ENCODE measurements around the gene ATP2C1. TPM values are rescaled to one million over a fixed set of nuclear protein-coding genes. Genes with fewer than 3 reads are reported as not detected.

Gene ATP2C1
- total RNA-seq, 1 donor from 2014 or later, result 161 TPM

DNA sequence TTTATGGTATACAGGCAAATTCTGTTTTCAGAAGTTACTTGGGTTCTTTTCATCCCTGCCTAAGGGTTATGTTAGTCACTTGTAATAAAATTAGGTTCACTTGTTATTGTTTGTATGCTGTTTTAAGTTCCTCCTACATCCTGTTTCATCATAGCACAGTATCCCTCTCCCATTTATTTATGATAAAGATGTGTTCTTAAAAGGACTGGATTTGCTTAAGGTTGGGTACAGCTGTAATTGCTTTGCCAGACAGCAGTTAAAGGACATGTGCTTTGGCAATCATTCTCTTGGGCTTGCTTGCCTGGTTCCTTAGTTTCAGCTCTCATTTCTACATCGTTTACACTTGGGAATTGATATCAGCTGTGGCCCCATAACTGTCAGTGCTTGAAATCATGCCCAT is 11.7 kb downstream of the ATP2C1 start:
- H3K27ac ChIP-seq, result no peak overlapping the region
- H3K4me2 ChIP-seq, result no peak overlapping the region
- H2AFZ ChIP-seq (replicated peaks), result no peak overlapping the region
- TF ChIP-seq EZH2phosphoT487 (IDR thresholded peaks at IDR 0.05) (no peak), EZH2 (IDR thresholded peaks at IDR 0.05) (no peak)
- TF ChIP-seq, protein P1, sequence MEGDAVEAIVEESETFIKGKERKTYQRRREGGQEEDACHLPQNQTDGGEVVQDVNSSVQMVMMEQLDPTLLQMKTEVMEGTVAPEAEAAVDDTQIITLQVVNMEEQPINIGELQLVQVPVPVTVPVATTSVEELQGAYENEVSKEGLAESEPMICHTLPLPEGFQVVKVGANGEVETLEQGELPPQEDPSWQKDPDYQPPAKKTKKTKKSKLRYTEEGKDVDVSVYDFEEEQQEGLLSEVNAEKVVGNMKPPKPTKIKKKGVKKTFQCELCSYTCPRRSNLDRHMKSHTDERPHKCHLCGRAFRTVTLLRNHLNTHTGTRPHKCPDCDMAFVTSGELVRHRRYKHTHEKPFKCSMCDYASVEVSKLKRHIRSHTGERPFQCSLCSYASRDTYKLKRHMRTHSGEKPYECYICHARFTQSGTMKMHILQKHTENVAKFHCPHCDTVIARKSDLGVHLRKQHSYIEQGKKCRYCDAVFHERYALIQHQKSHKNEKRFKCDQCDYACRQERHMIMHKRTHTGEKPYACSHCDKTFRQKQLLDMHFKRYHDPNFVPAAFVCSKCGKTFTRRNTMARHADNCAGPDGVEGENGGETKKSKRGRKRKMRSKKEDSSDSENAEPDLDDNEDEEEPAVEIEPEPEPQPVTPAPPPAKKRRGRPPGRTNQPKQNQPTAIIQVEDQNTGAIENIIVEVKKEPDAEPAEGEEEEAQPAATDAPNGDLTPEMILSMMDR (IDR thresholded peaks at IDR 0.05), result no peak
- no peak overlapping the region for H3K4me3 Mint-ChIP-seq
- H3K36me3 ChIP-seq, result no peaks in the 10 kb centered on the region
- H3K4me1 Mint-ChIP-seq, result no peaks in the 10 kb centered on the region
- no peak for DNase-seq (ENCODE audit: low spot score)
- peaks cover 12% of the 10 kb centered on the region for H3K36me3 Mint-ChIP-seq
- no peaks in the 10 kb centered on the region for H3F3A ChIP-seq (ENCODE audit: low read depth)
- no peak overlapping the region for H3K4me3 ChIP-seq
- H3K9ac ChIP-seq, result no peak overlapping the region
- peaks cover 14% of the 10 kb centered on the region for H3K4me1 ChIP-seq
- H3K9me3 Mint-ChIP-seq, result peaks cover 3% of the 10 kb centered on the region
- no peak overlapping the region for H3K27ac Mint-ChIP-seq
- H4K20me1 ChIP-seq (ENCODE audit: low read depth), result peaks cover 49% of the 10 kb centered on the region
- no peaks in the 10 kb centered on the region for H3K27me3 Mint-ChIP-seq (ENCODE audit: insufficient read depth, low read depth)
- peaks cover 94% of the 10 kb centered on the region for H3K79me2 ChIP-seq (ENCODE audit: low read depth)
- no peaks in the 10 kb centered on the region for H3K27me3 ChIP-seq
- no peaks in the 10 kb centered on the region for H3K9me3 ChIP-seq (ENCODE audit: low read depth)

DNA sequence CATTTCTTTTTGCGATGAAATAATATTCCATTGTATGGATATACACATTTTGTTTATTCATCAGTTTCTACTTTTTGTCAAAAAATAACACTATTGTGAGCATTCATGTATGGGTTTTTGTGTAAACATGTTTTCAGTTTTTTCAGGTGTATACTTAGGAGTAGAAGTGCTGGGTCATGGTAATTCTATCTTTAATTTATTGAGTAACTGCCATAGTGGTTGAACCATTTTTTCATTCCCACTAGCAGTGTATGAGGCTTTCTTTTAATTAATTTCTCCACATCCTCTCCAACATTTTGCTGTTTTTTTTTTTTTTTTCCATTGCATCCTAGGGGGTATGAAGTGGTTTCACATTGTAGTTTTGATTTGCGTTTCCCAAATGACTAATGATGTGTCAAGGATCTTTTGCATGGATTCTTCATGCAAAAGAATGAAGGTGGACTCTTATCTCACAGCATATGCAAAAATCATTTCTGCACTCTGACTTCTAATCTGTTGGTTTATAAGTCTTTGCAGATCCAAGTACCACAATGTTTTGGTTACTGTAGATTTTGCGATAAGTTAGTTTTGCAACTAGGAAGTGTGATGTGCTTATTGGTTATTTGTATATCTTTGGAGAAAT is 12.6 kb downstream of the ATP2C1 start:
- no peak overlapping the region for H3K4me3 Mint-ChIP-seq
- no peak overlapping the region for H3K27ac ChIP-seq
- no peak overlapping the region for H3K4me2 ChIP-seq

DNA sequence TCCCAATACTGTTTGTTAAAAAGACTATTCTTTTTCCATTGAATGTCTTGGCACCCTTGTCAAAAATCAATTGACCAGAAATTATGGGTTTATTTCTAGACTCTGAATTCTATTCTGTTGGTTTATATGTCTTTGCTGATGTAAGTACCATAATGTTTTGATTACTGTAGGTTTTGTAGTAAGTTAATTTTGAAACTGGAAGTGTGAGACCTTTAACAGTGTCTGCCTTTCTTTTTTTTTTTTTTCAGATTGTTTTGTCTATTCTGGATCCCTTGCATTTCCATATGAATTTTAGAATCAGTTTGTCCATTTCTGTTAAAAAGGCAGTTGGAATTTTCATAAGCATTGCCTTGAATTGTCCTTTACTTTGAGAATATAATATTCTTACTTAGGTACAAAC is 13.6 kb downstream of the ATP2C1 start:
- H3K27ac Mint-ChIP-seq, result no peak overlapping the region
- H3K9me3 Mint-ChIP-seq, result peaks cover 3% of the 10 kb centered on the region
- no peaks in the 10 kb centered on the region for H3K27me3 ChIP-seq
- TF ChIP-seq, protein P1 (IDR thresholded peaks at IDR 0.05), result no peak
- no peak for TF ChIP-seq EZH2 (IDR thresholded peaks at IDR 0.05)
- TF ChIP-seq EZH2phosphoT487 (IDR thresholded peaks at IDR 0.05), result no peak
- no peaks in the 10 kb centered on the region for H3K4me1 ChIP-seq
- no peak overlapping the region for H3K4me3 ChIP-seq
- H3F3A ChIP-seq (ENCODE audit: low read depth), result no peaks in the 10 kb centered on the region
- no peaks in the 10 kb centered on the region for H3K36me3 ChIP-seq
- H2AFZ ChIP-seq (replicated peaks), result no peak overlapping the region
- H3K9me3 ChIP-seq (ENCODE audit: low read depth), result no peaks in the 10 kb centered on the region
- no peak overlapping the region for H3K4me2 ChIP-seq
- H3K9ac ChIP-seq, result no peak overlapping the region
- H4K20me1 ChIP-seq (ENCODE audit: low read depth), result peaks cover 29% of the 10 kb centered on the region
- no peak overlapping the region for H3K27ac ChIP-seq
- H3K36me3 Mint-ChIP-seq, result peaks cover 12% of the 10 kb centered on the region
- peaks cover 75% of the 10 kb centered on the region for H3K79me2 ChIP-seq (ENCODE audit: low read depth)
- H3K4me1 Mint-ChIP-seq, result no peaks in the 10 kb centered on the region
- no peak for DNase-seq (ENCODE audit: low spot score)
- no peak overlapping the region for H3K4me3 Mint-ChIP-seq
- H3K27me3 Mint-ChIP-seq (ENCODE audit: insufficient read depth, low read depth), result no peaks in the 10 kb centered on the region

More for the DNA sequence above, 12.6 kb downstream of the ATP2C1 start:
- Histone ChIP-seq H3K27me3 (no peaks in the 10 kb centered on the region), H3K9me3 (ENCODE audit: low read depth) (no peaks in the 10 kb centered on the region), H3K9ac (no peak overlapping the region), H3K4me3 (no peak overlapping the region), H3K36me3 (no peaks in the 10 kb centered on the region), H2AFZ (replicated peaks) (no peak overlapping the region), H3K4me1 (peaks cover 6% of the 10 kb centered on the region), H3F3A (ENCODE audit: low read depth) (no peaks in the 10 kb centered on the region), H3K79me2 (ENCODE audit: low read depth) (peaks cover 85% of the 10 kb centered on the region), H4K20me1 (ENCODE audit: low read depth) (peaks cover 39% of the 10 kb centered on the region)
- H3K9me3 Mint-ChIP-seq, result peaks cover 3% of the 10 kb centered on the region
- peaks cover 12% of the 10 kb centered on the region for H3K36me3 Mint-ChIP-seq
- no peaks in the 10 kb centered on the region for H3K4me1 Mint-ChIP-seq
- H3K27ac Mint-ChIP-seq, result no peak overlapping the region
- no peaks in the 10 kb centered on the region for H3K27me3 Mint-ChIP-seq (ENCODE audit: insufficient read depth, low read depth)
- TF ChIP-seq EZH2 (IDR thresholded peaks at IDR 0.05) (no peak), EZH2phosphoT487 (IDR thresholded peaks at IDR 0.05) (no peak)
- TF ChIP-seq, protein P1 (IDR thresholded peaks at IDR 0.05), result no peak
- no peak for DNase-seq (ENCODE audit: low spot score)
